ENCODE data around the gene ATG5.

DNA sequence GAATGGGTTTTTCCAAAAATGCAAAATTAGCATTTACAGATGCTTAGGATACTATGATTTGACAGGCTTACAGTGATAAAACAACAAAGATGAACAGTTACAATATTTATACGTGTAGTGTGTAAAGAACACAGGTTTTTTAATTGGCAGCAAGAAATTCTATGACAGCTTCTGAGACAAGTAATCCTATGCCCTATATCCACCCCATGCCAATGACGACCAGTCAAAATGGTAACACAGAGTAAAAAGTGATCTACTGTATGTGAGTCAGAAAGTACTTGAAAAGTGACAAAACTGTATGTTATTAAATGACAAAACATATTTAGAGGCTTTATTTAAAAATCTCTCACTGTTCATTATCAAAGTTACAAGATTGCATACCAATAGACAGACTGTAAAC, 139.9 kb downstream of the ATG5 start:
- no peak for TF ChIP-seq POLR2A (IDR thresholded peaks at IDR 0.05)
- TF ChIP-seq, protein P1, sequence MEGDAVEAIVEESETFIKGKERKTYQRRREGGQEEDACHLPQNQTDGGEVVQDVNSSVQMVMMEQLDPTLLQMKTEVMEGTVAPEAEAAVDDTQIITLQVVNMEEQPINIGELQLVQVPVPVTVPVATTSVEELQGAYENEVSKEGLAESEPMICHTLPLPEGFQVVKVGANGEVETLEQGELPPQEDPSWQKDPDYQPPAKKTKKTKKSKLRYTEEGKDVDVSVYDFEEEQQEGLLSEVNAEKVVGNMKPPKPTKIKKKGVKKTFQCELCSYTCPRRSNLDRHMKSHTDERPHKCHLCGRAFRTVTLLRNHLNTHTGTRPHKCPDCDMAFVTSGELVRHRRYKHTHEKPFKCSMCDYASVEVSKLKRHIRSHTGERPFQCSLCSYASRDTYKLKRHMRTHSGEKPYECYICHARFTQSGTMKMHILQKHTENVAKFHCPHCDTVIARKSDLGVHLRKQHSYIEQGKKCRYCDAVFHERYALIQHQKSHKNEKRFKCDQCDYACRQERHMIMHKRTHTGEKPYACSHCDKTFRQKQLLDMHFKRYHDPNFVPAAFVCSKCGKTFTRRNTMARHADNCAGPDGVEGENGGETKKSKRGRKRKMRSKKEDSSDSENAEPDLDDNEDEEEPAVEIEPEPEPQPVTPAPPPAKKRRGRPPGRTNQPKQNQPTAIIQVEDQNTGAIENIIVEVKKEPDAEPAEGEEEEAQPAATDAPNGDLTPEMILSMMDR (IDR thresholded peaks at IDR 0.05): no peak
